Left lung (tissue), 10 donors: Measurements from ENCODE around the gene OCA2. TPM values are rescaled to one million over a fixed set of nuclear protein-coding genes. Genes with fewer than 3 reads are reported as not detected.

Experiments used
- ATAC-seq: fragments of 200-7000 bp; cut with Tn5 transposase; one replicate; pipeline ENCODE4 v1.9.1; 2020; ENCODE audit warnings: moderate library complexity
- DNase-seq, 4 donors: peaks; one replicate each; pipeline ENCODE4 v3.0.0-alpha.2; 2013 to 2020
- H3K27ac ChIP-seq, 2 donors: fragments of 200-600 bp; sonication (generic) in 1 of 2; one replicate each; pipeline versions ENCODE4 v1.5.0 to v1.8.0; 2020 to 2021
- H3K27me3 ChIP-seq, 2 donors: fragments of 200-600 bp; sonication (generic) in 1 of 2; one replicate each; pipeline versions ENCODE4 v1.5.0 to v1.8.0; 2020 to 2021
- H3K36me3 ChIP-seq, 2 donors: fragments of 200-600 bp; sonication (generic) in 1 of 2; one replicate each; pipeline versions ENCODE4 v1.5.0 to v1.8.0; 2020 to 2021
- H3K4me1 ChIP-seq, 2 donors: fragments of 200-600 bp; one replicate each; pipeline ENCODE4 v1.8.0; 2021
- H3K4me3 ChIP-seq, 2 donors: fragments of 200-600 bp; sonication (generic) in 1 of 2; one replicate each; pipeline versions ENCODE4 v1.5.0 to v1.8.0; 2020 to 2021; ENCODE audit warnings: mild to moderate bottlenecking in 1 of 2
- H3K9me3 ChIP-seq, 2 donors: fragments of 200-600 bp; sonication (generic) in 1 of 2; one replicate each; pipeline versions ENCODE4 v1.5.0 to v1.8.0; 2020 to 2021
- CTCF ChIP-seq, 2 donors: fragments of 200-600 bp; sonication (generic) in 1 of 2; IDR thresholded peaks; one replicate each; pipeline versions ENCODE4 v1.5.0 to v1.8.0; 2021; ENCODE audit warnings: antibody characterized with exemption in 2 of 2
- intact Hi-C, 2 donors: fragments of 100-400 bp; cut with DNase I; formaldehyde crosslinking; loops; one replicate each; pipeline versions ENCODE4 v1.11.2 to v1.14.2; 2022
- polyA plus RNA-seq, 6 donors: library from polyadenylated mRNA; unstranded; fragments of 120-200 nt; gene quantifications; one replicate each; pipeline ENCODE4 v1.2.1, GENCODE V29; 2013; ENCODE audit not compliant: insufficient read length in 6 of 6
- total RNA-seq, 2 donors: library from RNA; stranded (reverse); fragmentation: NEBNext Ultra II Directional; extraction: Animal tissue kit (Norgen Biotek cat#: 25700); gene quantifications; one replicate each; pipeline ENCODE4 v1.2.1, GENCODE V29; 2021
- donor health status: DM: no; HTN: yes; CAD: no.
- donor health status: DM: no; HTN: no; CAD: no.

The OCA2 gene
- total and polyA plus RNA-seq, 8 donors: 0.81 to 21.7 (median 13.2) TPM

GRCh38 chr15:27932600-27932999, 166.5 kb downstream of the OCA2 start:
- TF ChIP-seq CTCF (IDR thresholded peaks at IDR 0.05): no peak
- H3K36me3 ChIP-seq: no peaks in the 10 kb centered on the region
- intact Hi-C loops: no loop called here
- no peak overlapping the region for H3K27ac ChIP-seq
- no peak overlapping the region for H3K4me3 ChIP-seq
- H3K27me3 ChIP-seq: no peaks in the 10 kb centered on the region
- peaks cover 0 to 27% of the 10 kb centered on the region in 2 donors for H3K9me3 ChIP-seq
- DNase-seq (no peak), ATAC-seq (no peak)
- no peaks in the 10 kb centered on the region for H3K4me1 ChIP-seq

- Histone ChIP-seq H3K9me3 (peaks cover 0 to 23% of the 10 kb centered on the region in 2 donors), H3K4me3 (no peak overlapping the region), H3K36me3 (no peaks in the 10 kb centered on the region), H3K27me3 (no peaks in the 10 kb centered on the region), H3K4me1 (no peaks in the 10 kb centered on the region), H3K27ac (no peak overlapping the region)
- DNase-seq: no peak
- TF ChIP-seq CTCF (IDR thresholded peaks at IDR 0.05): no peak
- intact Hi-C loops: no loop called here
- ATAC-seq: no peak
Observed at GRCh38 chr15:27928386-27928785, 170.7 kb downstream of the OCA2 start.

- no peak overlapping the region for H3K27ac ChIP-seq
- no peak overlapping the region for H3K4me3 ChIP-seq
- ATAC-seq (no peak), DNase-seq (no peak)
- H3K9me3 ChIP-seq: peaks cover 0 to 8% of the 10 kb centered on the region in 2 donors
- no peaks in the 10 kb centered on the region for H3K4me1 ChIP-seq
- no peak for TF ChIP-seq CTCF (IDR thresholded peaks at IDR 0.05)
- intact Hi-C loops: no loop called here
- H3K27me3 ChIP-seq: no peaks in the 10 kb centered on the region
- H3K36me3 ChIP-seq: no peaks in the 10 kb centered on the region
Observed at GRCh38 chr15:27912283-27912682, 186.8 kb downstream of the OCA2 start.

GRCh38 chr15:27906802-27907201, 192.3 kb downstream of the OCA2 start:
- Histone ChIP-seq H3K4me1 (no peaks in the 10 kb centered on the region), H3K9me3 (peaks cover 0 to 30% of the 10 kb centered on the region in 2 donors), H3K27ac (no peak overlapping the region), H3K36me3 (no peaks in the 10 kb centered on the region), H3K27me3 (no peaks in the 10 kb centered on the region), H3K4me3 (no peak overlapping the region)
- intact Hi-C loops: no loop called here
- DNase-seq (no peak), ATAC-seq (no peak)
- no peak for TF ChIP-seq CTCF (IDR thresholded peaks at IDR 0.05)

DNA sequence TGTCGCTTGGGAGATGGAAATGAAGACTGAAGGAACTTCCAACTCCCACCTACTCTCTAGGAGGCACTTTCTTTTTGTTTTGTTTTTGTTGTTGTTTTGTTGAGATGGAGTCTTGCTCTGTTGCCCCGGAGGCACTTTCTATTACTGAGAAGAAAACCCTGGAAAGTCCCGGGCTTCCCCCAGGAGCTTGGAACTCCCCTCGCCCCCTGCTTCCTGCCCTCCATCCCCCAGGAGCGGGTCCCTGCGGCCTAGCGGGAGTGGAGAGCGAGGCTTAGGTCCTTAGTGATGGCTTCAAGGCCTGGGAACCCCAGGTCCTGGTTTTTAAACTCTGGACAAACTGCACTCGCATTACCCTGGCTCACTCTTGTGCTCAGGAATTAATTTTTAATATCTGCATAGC, 195.7 kb downstream of the OCA2 start:
- Histone ChIP-seq H3K4me3 (no peak overlapping the region), H3K9me3 (peaks cover 0 to 42% of the 10 kb centered on the region in 2 donors), H3K4me1 (no peaks in the 10 kb centered on the region), H3K27me3 (no peaks in the 10 kb centered on the region), H3K27ac (no peak overlapping the region), H3K36me3 (no peaks in the 10 kb centered on the region)
- no peak for TF ChIP-seq CTCF (IDR thresholded peaks at IDR 0.05)
- ATAC-seq (no peak), DNase-seq (no peak)
- intact Hi-C loops: no loop called here
